ENCODE measurements around the gene NDUFB3. TPM values are rescaled to one million over a fixed set of nuclear protein-coding genes. Genes with fewer than 3 reads are reported as not detected.
A peak's percentile ranks its signal among the peaks of the same experiment; 100 is the strongest.

Gene NDUFB3
- total and polyA plus RNA-seq, 10 of the 15 experiments (the other 5 are each of a cell fraction or from before 2014, with no cell fraction given): 115 to 1,059 (median 187) TPM

- no peak for TF ChIP-seq CEBPZ (IDR thresholded peaks at IDR 0.05; ENCODE audit: low read depth, low read length)
- TF ChIP-seq MLLT1 (IDR thresholded peaks at IDR 0.05): peak; percentile 91
- peak; percentile 73; the same call in 1 of the 2 replicates for TF ChIP-seq POLR2AphosphoS2 (IDR thresholded peaks at IDR 0.05; ENCODE audit: low read depth, low read length)
- peak; percentile 100 for TF ChIP-seq GABPA (IDR thresholded peaks at IDR 0.05; ENCODE audit: low read depth)
- peak; percentile 43 for TF ChIP-seq CREB1 (IDR thresholded peaks at IDR 0.05; ENCODE audit: low read depth)
- peak; percentile 91 for TF ChIP-seq POLR2A (IDR thresholded peaks at IDR 0.05; ENCODE audit: low read depth, low read length)
- TF ChIP-seq ESRRA (IDR thresholded peaks at IDR 0.05; ENCODE audit: low read length): peak; percentile 92
- peak; percentile 66 for TF ChIP-seq MTA2 (IDR thresholded peaks at IDR 0.05; ENCODE audit: low read depth)
- TF ChIP-seq CBX3 (IDR thresholded peaks at IDR 0.05; ENCODE audit: borderline replicate concordance, low read depth): no peak
- peak; percentile 66; the same call in 1 of the 2 replicates for TF ChIP-seq ZSCAN29 (IDR thresholded peaks at IDR 0.05)
- TF ChIP-seq NFYB (IDR thresholded peaks at IDR 0.05; ENCODE audit: insufficient read depth, low read depth, low read length): peak; percentile 68; the same call in 1 of the 2 replicates
- TF ChIP-seq HSF1 (IDR thresholded peaks at IDR 0.05; ENCODE audit: low read depth, low read length): 0 out of 2 replicates have a peak, but pooled peaks have one; percentile 56
- peak; percentile 91 for TF ChIP-seq KLF5 (IDR thresholded peaks at IDR 0.05; ENCODE audit: partially characterized antibody)
- TF ChIP-seq PAX8 (IDR thresholded peaks at IDR 0.05): no peak; the same call in 1 of the 2 replicates
- TF ChIP-seq MAX (IDR thresholded peaks at IDR 0.05; ENCODE audit: low read depth, low read length): peak; percentile 28; the same call in 1 of the 2 replicates
- TF ChIP-seq RB1 (IDR thresholded peaks at IDR 0.05; ENCODE audit: borderline replicate concordance): peak; percentile 96; the same call in 1 of the 2 replicates
- TF ChIP-seq BMI1 (IDR thresholded peaks at IDR 0.05; ENCODE audit: borderline replicate concordance): no peak
- peak; percentile 64; the same call in 1 of the 2 replicates for TF ChIP-seq CREM (IDR thresholded peaks at IDR 0.05; ENCODE audit: low read depth)
- no peak; the same call in 1 of the 2 replicates for TF ChIP-seq YY1 (IDR thresholded peaks at IDR 0.05; ENCODE audit: low read depth, low read length)
- TF ChIP-seq IRF4 (IDR thresholded peaks at IDR 0.05; ENCODE audit: low read depth, low read length): peak; percentile 31; the same call in 1 of the 2 replicates
- peak; percentile 24 for TF ChIP-seq FOS (IDR thresholded peaks at IDR 0.05; ENCODE audit: borderline replicate concordance, extremely low read depth, insufficient read length)
- TF ChIP-seq FOXK2 (IDR thresholded peaks at IDR 0.05): peak; percentile 84
- TF ChIP-seq PBX3 (IDR thresholded peaks at IDR 0.05; ENCODE audit: insufficient replicate concordance, low read depth, low read length): peak; percentile 38
These were observed at the start of gene NDUFB3, which contains the start of gene HYCC2 (continued) for GRCh38 chr2:201071479-201072200.
